ENCODE measurements around the gene TUFT1. TPM values are rescaled to one million over a fixed set of nuclear protein-coding genes. Genes with fewer than 3 reads are reported as not detected.

Gene TUFT1
- total RNA-seq, 1 experiment from 2014 or later = 12.3 TPM

GRCh38 chr1:151515265-151515664 is 24.8 kb upstream of the TUFT1 start (continued):
- no peak for TF ChIP-seq REST (IDR thresholded peaks at IDR 0.05; ENCODE audit: low read depth)
- no peak for TF ChIP-seq EZH2phosphoT487 (IDR thresholded peaks at IDR 0.05; ENCODE audit: borderline replicate concordance)
- no peak for TF ChIP-seq ZNF274 (IDR thresholded peaks at IDR 0.05; ENCODE audit: low read depth, low read length)
- no peak for TF ChIP-seq CBX3 (IDR thresholded peaks at IDR 0.05; ENCODE audit: low read depth)
- TF ChIP-seq EGR1 (IDR thresholded peaks at IDR 0.05; ENCODE audit: low read depth) = no peak

- no TSS peak for BruUV-seq (replicated peaks)
- ChIA-PET RAD21 (ENCODE audit: low non-redundant PET in 1 of 2, low total read pairs in 2 of 2, uncharacterized antibody in 2 of 2, unreplicated experiment in 2 of 2) (interaction anchor here in 1 of 2 experiments (0.7 kb wide), 1 partner anchor 83 kb away, joined by 3 read pairs; no protein-coding TSS in a partner anchor), CTCF (interaction anchor here (0.6 kb wide), 1 partner anchor 321 kb away, joined by 3 read pairs; no protein-coding TSS in a partner anchor), POLR2A (interaction anchor here (0.6 to 0.7 kb wide), 2 partner anchors 320 to 460 kb away, joined by 3 read pairs; no protein-coding TSS in a partner anchor)
- H3K79me2 ChIP-seq (ENCODE audit: insufficient read depth, low read length) = peaks cover 37% of the 10 kb centered on the region
- no peak for DNase-seq (ENCODE audit: low read depth, low spot score)
- no peaks in the 10 kb centered on the region for H4K20me1 ChIP-seq (ENCODE audit: insufficient read depth)
- H3K4me2 ChIP-seq (ENCODE audit: low read length) = peak overlapping the region; percentile 68
- intact Hi-C loops (cut with micrococcal nuclease) = no loop called here
- TF ChIP-seq ZNF274 (IDR thresholded peaks at IDR 0.05; ENCODE audit: low read depth, low read length) = no peak
- TF ChIP-seq JUND (IDR thresholded peaks at IDR 0.05) = no peak
- TF ChIP-seq CEBPB (IDR thresholded peaks at IDR 0.05; ENCODE audit: low read depth) = no peak
- TF ChIP-seq CBX3 (IDR thresholded peaks at IDR 0.05; ENCODE audit: low read depth) = no peak
- TF ChIP-seq SRF (IDR thresholded peaks at IDR 0.05; ENCODE audit: low read depth) = no peak
- TF ChIP-seq ATF3 (IDR thresholded peaks at IDR 0.05) = no peak
- TF ChIP-seq EGR1 (IDR thresholded peaks at IDR 0.05; ENCODE audit: low read depth) = no peak
- no peak for TF ChIP-seq MAX (IDR thresholded peaks at IDR 0.05)
- no peak for TF ChIP-seq RAD21 (IDR thresholded peaks at IDR 0.05; ENCODE audit: low read depth)
- TF ChIP-seq POLR2A (IDR thresholded peaks at IDR 0.05; ENCODE audit: borderline replicate concordance, extremely low read depth, insufficient read depth, insufficient read length) = no peak
- TF ChIP-seq YY1 (IDR thresholded peaks at IDR 0.05; ENCODE audit: extremely low read depth, insufficient replicate concordance, low read depth, low read length) = no peak
- TF ChIP-seq SIN3A (IDR thresholded peaks at IDR 0.05; ENCODE audit: low read depth) = no peak
- TF ChIP-seq SP1 (IDR thresholded peaks at IDR 0.05; ENCODE audit: low read depth) = no peak
- no peak for TF ChIP-seq EZH2 (IDR thresholded peaks at IDR 0.05)
- no peak for TF ChIP-seq FOSL1 (IDR thresholded peaks at IDR 0.05; ENCODE audit: low read depth)
- H3K4me1 ChIP-seq (ENCODE audit: control insufficient read depth in 1 of 2, insufficient read depth in 2 of 2, low read length in 2 of 2) = peaks cover 48 to 57% of the 10 kb centered on the region in 2 experiments
- H3K9me3 ChIP-seq (ENCODE audit: control insufficient read depth in 1 of 2, insufficient read depth in 1 of 2, low read depth in 1 of 2, low read length in 2 of 2) = no peaks in the 10 kb centered on the region
- ATAC-seq = peak; percentile 39
- H3K9ac ChIP-seq (ENCODE audit: low read length) = peak overlapping the region; percentile 38
- H2AFZ ChIP-seq (ENCODE audit: low read depth, low read length, poor library complexity, severe bottlenecking) = no peak overlapping the region
- peaks cover 11 to 23% of the 10 kb centered on the region in 2 experiments; a peak in 3 of 4 replicates for H3K36me3 ChIP-seq (ENCODE audit: control insufficient read depth in 1 of 2, insufficient read depth in 2 of 2, low read length in 2 of 2)
- H3K9me2 ChIP-seq (ENCODE audit: insufficient read depth) = no peaks in the 10 kb centered on the region
- H3K27ac ChIP-seq (ENCODE audit: low read depth, low read length) = peak overlapping the region; percentile 38
- H3K4me3 ChIP-seq (replicated peaks in 1 of 2; ENCODE audit: low read depth in 1 of 2, low read length in 2 of 2) = peak overlapping the region; percentile 4 to 40; a peak in 2 of 4 replicates
- no peaks in the 10 kb centered on the region for H3K27me3 ChIP-seq (ENCODE audit: insufficient read depth, low read length)
These were observed 24.0 kb upstream of the TUFT1 start for GRCh38 chr1:151516031-151516511.
